K562 (cell line): ENCODE results near the gene MILR1. TPM values are rescaled to one million over a fixed set of nuclear protein-coding genes. Genes with fewer than 3 reads are reported as not detected.

Experiments used
- ATF3 ChIP-seq, 2 experiments: fragments of 450-650 bp in 1 of 2; sonication (generic) in 1 of 2; formaldehyde crosslinking in 1 of 2; IDR thresholded peaks in 1 of 2; conservative IDR thresholded peaks in 1 of 2; 2 replicates each; pipeline versions ENCODE4 v1.6.1 to v1.8.1; 2016 to 2023; ENCODE audit warnings: mild to moderate bottlenecking in 2 of 2, moderate library complexity in 2 of 2, inconsistent platforms in 1 of 2, missing genetic modification reagents in 1 of 2
- CSDE1 ChIP-seq, 2 experiments: fragments of 450-650 bp; IDR thresholded peaks; 2 replicates each; pipeline ENCODE4 v1.6.1; 2016; ENCODE audit warnings: mild to moderate bottlenecking in 1 of 2
- ETV5 ChIP-seq: sonication (generic); formaldehyde crosslinking; IDR thresholded peaks from 2 replicates; pipeline ENCODE4 v1.4.0; 2020; ENCODE audit warnings: low read depth, mild to moderate bottlenecking, missing genetic modification reagents
- FOS ChIP-seq: IDR thresholded peaks from 3 replicates; pipeline ENCODE4 v1.6.1; 2011; ENCODE audit not compliant: insufficient read length; ENCODE audit errors: extremely low read depth
- KDM1A ChIP-seq, 2 experiments: fragments of 450-650 bp; IDR thresholded peaks; 2 replicates each; pipeline ENCODE4 v1.6.1; 2016; ENCODE audit warnings: mild to moderate bottlenecking in 2 of 2
- KDM2B ChIP-seq: fragments of 250-450 bp; sonication (Bioruptor Pico); IDR thresholded peaks from 2 replicates; pipeline ENCODE4 v1.8.0; 2021; ENCODE audit warnings: mild to moderate bottlenecking, moderate library complexity
- MAFG ChIP-seq: fragments of 450-650 bp; conservative IDR thresholded peaks from 2 replicates; pipeline ENCODE4 v1.6.1; 2016; ENCODE audit warnings: missing genetic modification characterization, missing compliant biosample characterization
- MAFK ChIP-seq: IDR thresholded peaks from 2 replicates; pipeline ENCODE4 v1.6.1; 2011; ENCODE audit warnings: low read length, improper control_type of control experiment
- MEIS2 ChIP-seq: fragments of 450-650 bp; IDR thresholded peaks from 2 replicates; pipeline ENCODE4 v1.6.1; 2014; ENCODE audit warnings: mild to moderate bottlenecking; ENCODE audit not compliant: partially characterized antibody
- NFIC ChIP-seq: fragments of 450-650 bp; IDR thresholded peaks from 2 replicates; pipeline ENCODE4 v1.6.1; 2017; ENCODE audit warnings: mild to moderate bottlenecking, inconsistent platforms
- NFXL1 ChIP-seq: fragments of 450-650 bp; formaldehyde crosslinking; IDR thresholded peaks from 2 replicates; pipeline ENCODE4 v1.4.0; 2021; ENCODE audit warnings: mild to moderate bottlenecking
- NR2F6 ChIP-seq: fragments of 450-650 bp; formaldehyde crosslinking; IDR thresholded peaks from 2 replicates; pipeline ENCODE4 v1.4.0; 2020; ENCODE audit warnings: mild to moderate bottlenecking
- NR3C1 ChIP-seq: sonication (generic); formaldehyde crosslinking; IDR thresholded peaks from 2 replicates; pipeline ENCODE4 v1.8.1; 2022; ENCODE audit warnings: missing genetic modification reagents
- NR4A1 ChIP-seq, 2 experiments: fragments of 250-450 bp in 1 of 2; fragments of 450-650 bp in 1 of 2; sonication (Bioruptor Pico) in 1 of 2; IDR thresholded peaks; 2 replicates each; pipeline versions ENCODE4 v1.4.0 to v1.6.1; 2016 to 2020; ENCODE audit warnings: mild to moderate bottlenecking in 2 of 2, missing compliant biosample characterization in 1 of 2, missing genetic modification characterization in 1 of 2, moderate library complexity in 1 of 2
- PML ChIP-seq: IDR thresholded peaks from 2 replicates; pipeline ENCODE4 v1.6.1; 2012; ENCODE audit warnings: low read length, inconsistent platforms
- POLR2B ChIP-seq: fragments of 450-650 bp; IDR thresholded peaks from 2 replicates; pipeline ENCODE4 v1.6.1; 2018; ENCODE audit warnings: low read depth; ENCODE audit not compliant: partially characterized antibody
- RBM34 ChIP-seq: fragments of 200-400 bp; formaldehyde crosslinking; IDR thresholded peaks from 2 replicates; pipeline ENCODE4 v1.6.1; 2018; ENCODE audit warnings: low read length, borderline replicate concordance; ENCODE audit not compliant: insufficient read depth
- RNF2 ChIP-seq: sonication (generic); IDR thresholded peaks from 2 replicates; pipeline ENCODE4 v1.6.1; 2016
- RUNX1 ChIP-seq: sonication (generic); IDR thresholded peaks from 2 replicates; pipeline ENCODE4 v1.6.1; 2016; ENCODE audit warnings: antibody characterized with exemption, low read depth
- SRF ChIP-seq, 2 experiments: fragments of 250-450, 450-650 bp in 1 of 2; sonication (Bioruptor Pico) in 1 of 2; sonication (generic) in 1 of 2; formaldehyde crosslinking; IDR thresholded peaks; 2 replicates each; pipeline versions ENCODE4 v1.5.0 to v1.5.1; 2020 to 2022; ENCODE audit warnings: mild to moderate bottlenecking in 1 of 2, missing genetic modification reagents in 1 of 2
- STAT5A ChIP-seq: IDR thresholded peaks from 2 replicates; pipeline ENCODE4 v1.6.1; 2012; ENCODE audit warnings: low read length, inconsistent platforms, borderline replicate concordance
- TBP ChIP-seq: optimal IDR thresholded peaks from 2 replicates; pipeline ENCODE3; 2011; ENCODE audit warnings: low read depth, low read length, improper control_type of control experiment
- TCF3 ChIP-seq: sonication (generic); formaldehyde crosslinking; IDR thresholded peaks from 2 replicates; pipeline ENCODE4 v1.4.0; 2020; ENCODE audit warnings: mild to moderate bottlenecking, missing genetic modification reagents
- TFAM ChIP-seq: fragments of 250-450 bp; sonication (Bioruptor Pico); conservative IDR thresholded peaks from 2 replicates; pipeline ENCODE4 v1.5.0; 2021; ENCODE audit warnings: mild to moderate bottlenecking, moderate library complexity
- TRIM24 ChIP-seq, 2 experiments: fragments of 450-650 bp; IDR thresholded peaks; 2 replicates each; pipeline ENCODE4 v1.6.1; 2016
- ZNF124 ChIP-seq: sonication (generic); formaldehyde crosslinking; IDR thresholded peaks from 2 replicates; pipeline ENCODE4 v1.8.1; 2022; ENCODE audit warnings: missing genetic modification reagents
- polyA plus RNA-seq, 8 experiments: library from polyadenylated mRNA; depleted of rRNA in 4 of 8; stranded (reverse) in 5 of 8; unstranded in 3 of 8; fragments of >200 nt; fragmentation: Nextera tagmentation in 2 of 8; fragmentation: Illumina TruSeq in 1 of 8; extraction: Ambion mirVana in 2 of 8; extraction: Trizol in 1 of 8; gene quantifications; 2 replicates each; pipeline versions ENCODE4 v1.2.1 to v1.2.3, GENCODE V29; 2011 to 2014; ENCODE audit warnings: inconsistent platforms in 1 of 8, missing spikeins in 1 of 8
- total RNA-seq, 7 experiments: library from RNA; depleted of rRNA in 6 of 7; stranded (reverse); fragments of >200 nt in 6 of 7; fragmentation: Illumina TruSeq in 2 of 7; extraction: Trizol in 2 of 7; gene quantifications; 2 replicates each; pipeline versions ENCODE4 v1.2.1 to v1.2.3, GENCODE V29; 2011 to 2021; ENCODE audit warnings: low replicate concordance in 1 of 7
- TF ChIP-seq, protein P1 (sequence below): fragments of 250-450 bp; sonication (Bioruptor Pico); IDR thresholded peaks from 2 replicates; pipeline ENCODE4 v1.4.0; 2020
- TF ChIP-seq, protein P2 (sequence below): sonication (generic); formaldehyde crosslinking; IDR thresholded peaks from 2 replicates; pipeline ENCODE4 v1.8.0; 2022; ENCODE audit warnings: mild to moderate bottlenecking, missing genetic modification reagents

The MILR1 gene
- total and polyA plus RNA-seq, 9 of the 15 experiments (the other 6 are each of a cell fraction or from before 2014, with no cell fraction given): 3.8 to 14.1 (median 7.1) TPM

DNA sequence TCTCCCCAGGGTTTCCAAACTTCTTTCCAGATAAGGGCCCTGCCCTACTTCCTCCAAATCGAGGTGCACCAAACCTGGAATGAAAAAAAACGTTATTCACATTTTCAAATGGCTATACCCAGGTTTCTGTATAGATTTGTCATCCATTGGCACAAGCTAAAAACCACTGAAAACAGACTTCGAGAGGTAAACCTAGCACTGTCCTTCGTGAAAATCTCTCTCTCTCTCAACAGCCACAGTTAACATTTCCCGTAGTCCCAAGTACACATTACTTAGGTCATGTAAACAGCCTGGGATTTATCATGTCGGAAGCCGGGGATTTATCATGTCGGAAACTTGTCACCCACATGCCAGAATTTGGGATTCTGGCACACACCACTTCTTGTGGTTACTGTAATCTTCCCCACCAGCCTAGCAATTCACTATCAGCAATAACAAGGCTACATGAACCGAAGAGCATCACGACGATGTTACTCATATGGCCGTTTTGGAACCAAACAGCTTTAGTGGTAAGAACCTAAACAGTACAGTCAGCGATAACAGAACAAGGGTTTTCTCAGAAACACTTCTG lies 55.9 kb downstream of the MILR1 start (continued):
- TF ChIP-seq TFAM (CRISPR knock-in tag): no peak
- TF ChIP-seq, protein P1, sequence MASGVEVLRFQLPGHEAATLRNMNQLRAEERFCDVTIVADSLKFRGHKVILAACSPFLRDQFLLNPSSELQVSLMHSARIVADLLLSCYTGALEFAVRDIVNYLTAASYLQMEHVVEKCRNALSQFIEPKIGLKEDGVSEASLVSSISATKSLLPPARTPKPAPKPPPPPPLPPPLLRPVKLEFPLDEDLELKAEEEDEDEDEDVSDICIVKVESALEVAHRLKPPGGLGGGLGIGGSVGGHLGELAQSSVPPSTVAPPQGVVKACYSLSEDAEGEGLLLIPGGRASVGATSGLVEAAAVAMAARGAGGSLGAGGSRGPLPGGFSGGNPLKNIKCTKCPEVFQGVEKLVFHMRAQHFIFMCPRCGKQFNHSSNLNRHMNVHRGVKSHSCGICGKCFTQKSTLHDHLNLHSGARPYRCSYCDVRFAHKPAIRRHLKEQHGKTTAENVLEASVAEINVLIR (CRISPR knock-in tag): no peak
- TF ChIP-seq TCF3 (CRISPR knock-in tag): peak; percentile 85
- peak; percentile 36; a peak in 2 of 4 replicates for TF ChIP-seq TRIM24 (IDR thresholded peaks at IDR 0.05)
- TF ChIP-seq ATF3 (IDR thresholded peaks at IDR 0.05): no peak
- TF ChIP-seq ATF3 (CRISPR knock-in tag; conservative IDR thresholded peaks at IDR 0.05): no peak; the same call in 1 of the 2 replicates
- no peak for TF ChIP-seq TBP
- TF ChIP-seq NR4A1 (CRISPR knock-in tag; IDR thresholded peaks at IDR 0.05): no peak
- peak; percentile 39; the same call in 1 of the 2 replicates for TF ChIP-seq NR4A1 (tag; IDR thresholded peaks at IDR 0.05)
- TF ChIP-seq NR2F6 (CRISPR knock-in tag): no peak
- TF ChIP-seq RBM34: no peak
- TF ChIP-seq MEIS2: peak; percentile 51
- no peak for TF ChIP-seq NFXL1 (CRISPR knock-in tag)
- 0 out of 2 replicates have a peak, but pooled peaks have one; percentile 15 for TF ChIP-seq ETV5
- TF ChIP-seq CSDE1 (IDR thresholded peaks at IDR 0.05): no peak
- no peak for TF ChIP-seq POLR2B
- no peak for TF ChIP-seq NR3C1
- peak; percentile 70 for TF ChIP-seq NFIC
- no peak for TF ChIP-seq RUNX1
- peak; percentile 52; the same call in 1 of the 2 replicates for TF ChIP-seq STAT5A
- TF ChIP-seq MAFK: peak; percentile 15; the same call in 1 of the 2 replicates
- TF ChIP-seq SRF (CRISPR knock-in tag; IDR thresholded peaks at IDR 0.05): no peak
- TF ChIP-seq, protein P2, sequence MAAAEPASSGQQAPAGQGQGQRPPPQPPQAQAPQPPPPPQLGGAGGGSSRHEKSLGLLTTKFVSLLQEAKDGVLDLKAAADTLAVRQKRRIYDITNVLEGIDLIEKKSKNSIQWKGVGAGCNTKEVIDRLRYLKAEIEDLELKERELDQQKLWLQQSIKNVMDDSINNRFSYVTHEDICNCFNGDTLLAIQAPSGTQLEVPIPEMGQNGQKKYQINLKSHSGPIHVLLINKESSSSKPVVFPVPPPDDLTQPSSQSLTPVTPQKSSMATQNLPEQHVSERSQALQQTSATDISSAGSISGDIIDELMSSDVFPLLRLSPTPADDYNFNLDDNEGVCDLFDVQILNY (CRISPR knock-in tag): 0 out of 2 replicates have a peak, but pooled peaks have one; percentile 29
- no peak for TF ChIP-seq FOS
- no peak for TF ChIP-seq RNF2
- TF ChIP-seq PML: peak; percentile 57; the same call in 1 of the 2 replicates
- TF ChIP-seq ZNF124 (CRISPR knock-in tag): no peak
- peak; percentile 71 to 75 for TF ChIP-seq KDM1A (IDR thresholded peaks at IDR 0.05)
- peak; percentile 45 for TF ChIP-seq MAFG
- TF ChIP-seq KDM2B (CRISPR knock-in tag): no peak
